Left renal cortex interstitium (tissue), 4 donors: ENCODE data around the gene TMEM60. TPM values are rescaled to one million over a fixed set of nuclear protein-coding genes. Genes with fewer than 3 reads are reported as not detected.
"Not testable (repeated sequence)": the region's sequence is repeated elsewhere in the genome, so short reads cannot be mapped to it uniquely, and the experiment has no call there.

Experiments used
- DNase-seq, 4 donors: peaks; one replicate each; pipeline ENCODE4 v3.0.0-alpha.2; 2013; ENCODE audit warnings: low read depth in 4 of 4, low spot score in 2 of 4, missing footprints in 1 of 4
- polyA plus RNA-seq, 4 donors: library from polyadenylated mRNA; unstranded; fragments of 120-200 nt; gene quantifications; one replicate each; pipeline ENCODE4 v1.2.1, GENCODE V29; 2013; ENCODE audit not compliant: insufficient read length in 4 of 4

TMEM60 gene, protein sequence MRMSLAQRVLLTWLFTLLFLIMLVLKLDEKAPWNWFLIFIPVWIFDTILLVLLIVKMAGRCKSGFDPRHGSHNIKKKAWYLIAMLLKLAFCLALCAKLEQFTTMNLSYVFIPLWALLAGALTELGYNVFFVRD
- 10 to 100 TPM; 24.8 to 31.3 (median 28.1) TPM for polyA plus RNA-seq

DNA sequence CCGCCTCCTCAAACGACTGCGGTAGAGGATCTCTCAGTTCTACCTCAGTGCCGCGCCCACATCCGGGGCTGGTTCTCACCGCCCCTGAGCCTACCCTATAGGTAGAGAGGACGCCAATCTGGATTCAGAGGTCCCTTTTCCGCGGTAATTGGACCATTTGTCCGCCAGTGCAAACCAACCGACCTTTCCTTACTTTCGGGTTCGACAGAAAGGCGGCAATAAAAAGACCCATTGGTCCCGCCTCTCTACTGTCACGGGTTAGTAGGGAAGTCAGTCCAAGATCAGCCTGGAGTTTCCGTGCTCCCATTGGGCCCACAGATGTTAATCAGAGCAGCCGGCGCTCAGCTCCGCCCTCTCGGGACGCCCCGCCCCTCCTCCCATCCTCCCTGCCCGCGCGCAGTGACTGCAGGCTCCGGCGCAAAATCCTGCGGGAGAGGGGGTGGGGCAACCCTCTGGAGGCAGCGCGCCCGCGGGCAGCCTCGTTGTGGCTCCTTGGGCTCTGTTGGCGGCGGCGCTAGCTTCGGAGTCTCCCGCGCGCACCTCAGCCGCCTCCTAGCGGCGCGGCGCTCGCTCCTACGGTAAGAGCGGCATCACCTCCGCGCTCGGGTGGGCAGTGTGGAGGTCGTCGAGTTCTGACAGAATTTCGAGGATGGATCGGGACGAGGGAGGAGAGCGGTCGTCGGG lies at the start of gene TMEM60, which contains the start of gene PHTF2:
Gene TMEM60, minus strand, starts transcription at position 41 of the 684 bp plus-strand sequence. CDS start 4,061 bp downstream, outside the sequence.
Gene PHTF2, plus strand, starts transcription at position 380 of the 684 bp plus-strand sequence.
- peak; percentile 95 to 99 (median 98) for DNase-seq

DNA sequence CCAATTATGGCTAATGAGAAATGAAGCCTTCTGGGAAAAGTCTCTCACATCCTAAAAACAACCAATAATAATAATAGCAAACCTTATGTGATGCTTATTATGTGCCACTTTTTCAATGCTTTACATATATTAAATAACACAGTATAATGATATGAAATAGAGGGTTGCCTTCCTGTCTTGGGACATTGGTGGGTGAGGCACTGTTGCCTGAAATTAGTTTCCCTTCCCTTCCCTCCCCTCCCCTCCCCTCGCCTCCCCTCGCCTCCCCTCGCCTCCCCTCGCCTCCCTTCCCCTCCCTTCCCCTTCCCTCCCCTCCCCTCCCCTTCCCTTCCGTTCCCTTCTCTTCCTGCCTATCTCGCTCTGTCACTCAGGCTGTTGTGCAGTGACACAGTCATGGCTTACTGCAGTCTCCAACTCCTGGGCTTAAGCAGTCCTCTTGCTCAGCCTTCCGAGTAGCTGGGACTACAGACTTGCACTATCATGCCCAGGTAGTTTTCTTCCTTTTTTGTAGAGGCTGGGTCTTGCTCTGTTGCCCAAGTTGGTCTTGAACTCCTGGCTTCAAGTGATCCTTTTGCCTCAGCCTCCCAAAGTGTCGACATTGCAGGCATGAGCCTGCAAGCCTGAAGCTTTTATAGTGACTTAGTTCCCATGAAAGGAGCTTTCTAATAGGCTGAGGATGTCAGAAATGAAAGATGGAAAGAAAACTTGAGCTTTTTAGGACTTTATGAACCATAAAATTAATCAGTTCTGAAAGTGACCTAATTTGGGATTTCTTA lies 48.3 kb upstream of the TMEM60 start:
- DNase-seq = no peak

DNA sequence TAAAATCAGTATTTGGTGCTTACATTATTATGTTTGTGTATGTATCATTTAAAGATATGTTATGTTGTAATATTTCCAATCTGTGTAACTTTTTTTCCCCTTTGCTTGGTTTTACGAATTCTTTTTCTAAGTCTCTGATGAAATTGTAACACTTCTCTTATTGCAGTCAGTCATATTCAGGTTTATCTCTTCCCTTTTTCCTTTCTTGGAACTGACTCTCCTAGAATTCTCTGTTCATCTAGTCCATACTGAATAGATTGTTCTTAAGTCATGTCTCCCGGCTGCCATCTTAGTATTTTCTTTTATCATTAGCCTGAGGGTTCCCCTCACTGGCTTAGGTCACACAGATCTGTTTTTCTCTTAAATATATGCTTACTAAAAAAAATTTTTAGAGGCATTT lies 45.0 kb upstream of the TMEM60 start:
- DNase-seq = no peak

DNA sequence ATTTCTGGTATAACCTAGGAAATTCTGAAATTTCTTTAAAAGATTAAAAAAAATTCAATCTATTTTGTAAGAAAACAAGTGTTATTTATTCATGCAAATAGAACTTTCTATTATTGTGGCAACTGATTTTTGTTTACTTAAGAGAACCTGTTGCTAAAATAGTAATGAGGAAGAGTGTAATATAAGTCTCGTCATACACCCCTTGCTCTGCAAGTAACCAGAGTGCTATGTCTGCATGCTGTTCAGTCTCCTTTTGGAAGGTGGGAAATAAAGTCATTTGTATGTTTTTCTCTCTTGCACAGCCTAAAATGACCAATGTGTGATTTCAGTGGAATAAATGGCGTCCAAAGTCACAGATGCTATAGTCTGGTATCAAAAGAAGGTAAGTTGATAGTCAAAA lies 41.7 kb upstream of the TMEM60 start:
- no peak for DNase-seq

DNA sequence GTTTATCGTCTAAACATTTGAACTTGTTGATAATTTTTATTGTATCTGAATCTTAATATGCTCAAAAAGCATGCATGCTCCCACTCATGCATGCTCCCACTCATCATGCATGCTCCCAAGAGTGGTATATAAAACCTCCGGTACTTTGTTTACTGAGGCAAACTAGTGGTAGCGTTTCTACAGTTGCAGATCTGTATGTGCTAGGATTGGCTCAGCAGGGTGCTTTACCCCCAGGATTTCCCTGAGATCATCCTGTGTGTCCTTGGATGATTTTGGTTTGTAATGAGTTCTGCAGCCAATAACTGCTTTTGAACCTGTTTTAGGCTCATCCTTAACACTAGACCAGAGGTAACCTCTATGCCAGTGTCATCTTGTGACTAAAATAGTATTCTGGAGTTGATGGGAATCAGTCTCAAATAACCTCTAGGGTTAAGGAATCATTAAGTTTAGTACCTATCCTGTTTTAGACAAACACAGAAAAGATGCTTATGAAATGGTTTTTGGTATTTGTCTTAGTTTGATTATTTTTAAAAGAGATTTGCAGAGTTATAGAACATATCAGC lies 40.8 kb upstream of the TMEM60 start:
- no peak for DNase-seq

DNA sequence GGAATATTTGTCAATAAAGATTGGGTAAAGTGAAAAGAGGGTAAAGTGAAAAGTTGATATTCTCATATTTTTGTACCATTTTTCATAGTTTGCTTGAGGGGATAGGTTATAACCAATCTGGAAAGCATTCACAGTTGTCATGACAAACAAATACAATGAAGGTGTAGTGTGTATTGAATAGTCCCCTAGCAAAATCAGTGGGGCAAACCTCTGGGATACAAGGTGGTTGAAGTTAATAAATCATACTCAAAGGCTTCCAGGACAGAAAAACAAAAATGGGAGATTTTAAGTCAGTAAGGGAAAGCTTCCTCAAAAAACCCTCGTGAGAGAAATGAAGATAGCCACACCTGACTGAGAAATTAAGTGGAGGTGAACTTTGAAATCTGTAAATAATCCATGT lies 39.7 kb upstream of the TMEM60 start:
- DNase-seq = no peak

DNA sequence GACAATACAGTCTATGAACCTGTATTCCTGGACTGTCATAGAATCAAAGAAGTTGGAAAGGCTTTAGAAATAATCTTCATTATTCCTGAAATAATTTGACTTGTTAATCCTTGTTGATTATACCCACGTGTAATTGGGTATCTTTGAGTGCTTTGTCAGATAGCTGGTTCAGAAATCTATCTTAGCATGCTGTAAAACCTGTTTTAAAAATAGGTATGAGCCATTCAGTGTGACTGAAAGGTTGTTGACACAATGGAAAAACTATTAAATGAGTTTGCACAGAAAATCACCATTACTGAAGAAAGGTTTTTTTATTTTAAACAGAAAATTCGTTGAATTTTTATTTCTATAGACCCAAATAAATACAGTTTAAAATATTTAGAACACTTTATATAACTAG lies 39.0 kb upstream of the TMEM60 start:
- DNase-seq = no peak

DNA sequence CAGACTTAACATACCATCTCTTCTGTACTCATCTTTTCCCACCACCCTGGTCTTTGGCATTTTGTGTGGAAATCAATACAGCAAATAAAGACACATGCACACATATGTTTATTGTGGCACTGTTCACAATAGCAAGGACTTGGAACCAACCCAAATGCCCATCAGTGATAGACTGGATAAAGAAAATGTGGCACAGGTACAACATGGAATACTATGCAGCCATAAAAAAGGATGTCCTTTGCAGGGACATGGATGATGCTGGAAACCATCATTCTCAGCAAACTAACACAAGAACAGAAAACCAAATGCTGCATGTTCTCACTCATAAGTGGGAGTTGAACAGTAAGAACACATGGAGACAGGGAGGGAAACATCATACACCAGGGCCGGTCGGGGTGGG lies 38.2 kb upstream of the TMEM60 start:
- not testable (repeated sequence) for DNase-seq

DNA sequence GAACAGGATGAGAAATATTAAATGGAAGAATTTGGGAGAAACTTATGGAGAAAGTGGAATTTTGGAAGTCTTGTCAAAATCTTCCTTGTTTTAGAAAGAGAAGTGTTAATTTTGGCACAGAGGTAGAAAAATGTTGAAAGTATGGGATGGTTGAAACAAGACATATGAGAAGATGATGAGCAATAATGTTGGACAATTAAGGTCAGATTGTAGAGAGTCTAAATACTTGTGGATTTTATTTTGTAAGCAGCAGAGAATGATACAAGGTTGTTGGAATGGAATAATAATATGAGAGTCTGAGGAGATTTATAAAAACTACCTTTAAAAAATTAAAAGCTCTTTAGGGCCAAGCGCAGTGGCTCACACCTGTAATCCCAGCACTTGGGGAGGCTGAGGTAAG lies 34.9 kb upstream of the TMEM60 start:
- DNase-seq = no peak

DNA sequence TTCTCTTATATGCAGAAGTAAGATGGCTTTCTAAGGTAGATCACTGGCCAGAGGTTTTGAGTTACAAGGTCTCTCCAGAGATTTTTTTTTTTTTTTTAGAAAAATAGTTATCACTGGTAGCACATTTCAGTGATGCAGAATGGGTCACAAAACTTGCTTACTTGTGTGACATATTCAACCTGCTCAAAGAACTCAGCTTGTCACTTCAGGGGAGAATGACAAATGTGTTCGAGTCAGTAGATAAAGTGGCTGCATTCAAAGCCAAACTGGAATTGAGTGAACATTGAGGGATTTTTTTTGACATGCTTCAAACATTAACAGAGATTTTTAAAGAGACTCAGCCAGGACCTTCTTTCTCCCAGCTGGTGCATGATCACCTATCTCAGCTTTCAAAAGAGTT lies 33.7 kb upstream of the TMEM60 start:
- no peak for DNase-seq

DNA sequence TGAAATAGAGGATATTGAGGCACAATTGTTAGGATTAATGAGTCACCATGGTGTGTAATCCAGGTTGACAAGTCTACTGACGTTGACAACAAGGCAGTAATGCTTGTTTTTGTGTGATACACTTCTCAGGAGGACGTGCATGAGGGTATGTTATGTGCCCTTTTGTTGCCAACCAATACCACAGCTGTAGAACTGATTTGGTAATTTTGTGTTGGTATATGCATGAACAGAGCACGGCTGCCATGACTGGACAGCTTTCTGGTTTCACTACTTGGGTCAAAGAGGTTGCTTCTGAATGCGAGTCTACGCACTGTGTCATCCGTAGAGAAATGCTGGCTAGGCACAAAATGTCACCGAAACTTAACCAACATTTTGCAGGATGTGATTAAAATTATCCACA lies 33.2 kb upstream of the TMEM60 start:
- no peak for DNase-seq

DNA sequence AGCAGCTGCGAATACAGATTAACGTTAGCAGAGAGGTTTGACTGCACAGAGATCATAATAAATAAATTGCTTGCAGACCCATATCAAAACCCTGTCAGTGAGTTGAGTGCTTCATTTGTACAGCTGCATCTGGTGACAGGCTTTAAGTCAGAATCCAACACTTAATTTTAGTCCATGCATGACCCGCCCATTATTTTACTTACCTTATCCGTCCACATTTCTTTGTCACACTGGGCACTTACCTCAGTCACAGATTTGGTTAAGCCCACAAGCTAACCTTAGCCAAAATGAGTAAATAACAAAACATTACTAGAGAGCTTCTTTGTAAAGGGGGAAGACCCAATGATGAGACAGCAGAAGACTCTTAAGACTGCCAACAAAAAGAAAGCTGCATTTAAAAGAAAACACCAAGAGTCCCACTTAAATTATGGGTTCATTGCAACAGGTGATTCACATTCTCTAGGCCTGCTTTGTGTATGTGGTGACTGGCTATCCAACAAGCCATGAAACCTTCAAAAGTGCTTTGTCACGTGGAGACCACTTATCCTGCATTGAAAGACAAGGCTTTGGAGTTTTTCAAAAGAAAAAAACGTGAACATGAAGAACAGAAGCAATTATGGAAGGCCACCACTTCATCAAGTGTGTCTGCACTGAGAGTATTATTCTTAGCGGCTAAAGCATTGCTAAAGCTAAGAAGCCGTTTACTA lies 32.6 kb upstream of the TMEM60 start:
- DNase-seq = no peak

DNA sequence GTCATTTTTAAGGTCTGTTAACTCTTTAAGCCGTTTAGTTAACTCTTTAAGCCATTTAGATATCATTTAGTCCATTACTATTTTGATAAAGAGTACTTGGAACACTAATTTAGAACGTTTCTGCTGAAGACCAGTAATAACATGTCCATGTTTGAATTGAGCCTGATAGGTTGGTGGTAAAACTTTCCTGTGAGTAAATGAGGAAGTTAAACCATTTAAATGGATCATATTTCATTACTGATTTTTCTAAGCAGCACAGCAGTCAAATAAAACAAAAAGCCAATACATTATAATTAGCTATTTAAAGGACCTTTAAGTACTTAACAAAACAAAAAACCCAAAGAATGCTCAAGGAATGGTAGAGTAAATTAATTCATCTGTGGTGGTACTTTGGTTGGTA lies 29.8 kb upstream of the TMEM60 start:
- no peak for DNase-seq

DNA sequence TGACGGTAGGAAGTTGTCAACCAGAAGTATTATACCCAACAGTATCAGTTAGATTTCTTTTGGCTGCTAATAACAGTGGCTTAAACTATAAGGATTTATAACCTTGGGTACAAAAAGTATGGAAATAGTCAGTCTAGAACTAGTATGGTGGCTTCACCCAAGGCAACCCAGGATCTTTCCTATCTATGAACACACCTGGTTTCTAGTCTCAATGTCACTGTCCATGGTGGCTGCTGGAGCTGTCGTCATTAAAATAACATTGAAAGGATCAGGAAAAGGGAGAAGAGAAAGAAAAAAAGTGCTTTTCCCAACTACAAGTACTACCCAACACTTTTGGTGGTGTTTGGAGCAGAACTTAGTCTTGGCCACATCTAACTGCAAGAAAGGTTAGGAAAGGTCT lies 28.1 kb upstream of the TMEM60 start:
- no peak for DNase-seq

DNA sequence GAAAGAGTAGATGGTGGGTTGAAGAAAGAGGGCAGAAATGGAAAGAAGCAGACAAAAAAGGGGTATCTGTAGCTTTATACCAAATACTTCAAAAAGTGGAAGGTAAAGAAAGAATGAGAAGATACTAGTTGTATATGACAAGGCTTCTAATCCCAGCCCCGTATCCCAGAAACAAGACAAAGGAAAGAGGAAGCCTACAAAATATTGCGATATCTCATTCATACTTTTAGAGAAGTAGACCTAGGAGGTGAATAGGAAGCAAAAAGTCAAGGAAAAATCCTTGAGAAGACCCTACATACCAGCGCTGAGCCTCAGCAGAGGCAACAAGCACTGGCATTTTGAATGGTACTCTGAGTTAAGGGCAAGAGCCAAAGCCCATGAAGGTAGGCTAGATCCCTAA lies 26.9 kb upstream of the TMEM60 start:
- DNase-seq = no peak

DNA sequence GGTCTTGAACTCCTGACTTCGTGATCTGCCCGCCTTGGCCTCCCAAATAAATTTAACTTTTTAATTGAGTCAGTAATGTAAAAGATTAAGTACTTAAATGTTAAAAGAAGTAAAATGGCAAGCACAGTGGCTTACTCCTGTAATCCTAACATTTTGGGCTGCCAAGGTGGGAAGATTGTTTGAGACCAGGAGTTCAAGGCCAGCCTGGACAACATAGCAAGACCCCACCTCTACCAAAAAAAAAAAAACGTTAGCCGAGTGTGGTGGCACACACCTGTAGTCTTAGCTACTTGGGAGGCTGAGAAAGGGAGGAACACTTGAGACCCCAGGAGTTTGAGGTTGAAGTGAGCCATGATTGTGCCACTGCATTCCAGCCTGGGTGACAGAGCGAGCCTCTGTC lies 26.4 kb upstream of the TMEM60 start:
- no peak for DNase-seq

DNA sequence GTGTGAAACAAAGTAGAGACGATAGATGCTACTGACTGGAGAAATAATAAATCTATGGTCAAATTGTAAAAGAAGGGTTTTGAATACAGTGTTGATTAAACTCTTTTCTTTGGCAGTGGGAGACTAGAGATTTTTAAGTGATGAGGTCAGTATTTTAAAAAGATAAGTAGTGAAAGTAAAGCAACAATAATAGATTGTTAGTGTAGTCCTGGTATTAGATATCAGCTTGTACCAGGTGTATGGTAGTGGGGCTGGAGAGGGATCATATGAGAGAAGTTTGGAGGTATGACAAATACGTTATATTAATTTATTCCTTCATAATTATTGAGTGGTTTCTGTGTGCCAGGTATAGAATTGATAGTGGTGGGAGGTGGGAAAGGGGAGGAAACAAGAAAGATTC lies 25.6 kb upstream of the TMEM60 start:
- DNase-seq = no peak

DNA sequence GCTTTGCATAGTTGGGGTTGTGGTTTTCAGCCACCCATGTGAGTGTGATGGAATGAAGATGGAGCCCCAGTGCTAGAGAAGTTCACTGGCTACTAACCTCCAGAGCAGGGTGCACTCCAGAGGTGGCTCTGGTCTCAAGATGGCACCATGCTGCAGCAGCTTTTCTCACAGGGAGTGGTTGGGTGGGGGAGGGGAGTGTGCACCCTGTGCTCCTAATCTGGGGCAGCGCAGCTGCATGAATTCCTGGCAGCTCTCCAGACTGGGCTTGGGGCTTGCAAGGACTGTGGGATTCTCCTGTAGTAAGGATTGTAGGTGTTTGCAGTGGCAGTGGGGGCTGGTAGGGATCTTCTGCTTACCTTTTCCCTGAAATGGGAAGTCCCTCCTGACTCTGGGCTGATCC lies 24.0 kb upstream of the TMEM60 start:
- DNase-seq = no peak

DNA sequence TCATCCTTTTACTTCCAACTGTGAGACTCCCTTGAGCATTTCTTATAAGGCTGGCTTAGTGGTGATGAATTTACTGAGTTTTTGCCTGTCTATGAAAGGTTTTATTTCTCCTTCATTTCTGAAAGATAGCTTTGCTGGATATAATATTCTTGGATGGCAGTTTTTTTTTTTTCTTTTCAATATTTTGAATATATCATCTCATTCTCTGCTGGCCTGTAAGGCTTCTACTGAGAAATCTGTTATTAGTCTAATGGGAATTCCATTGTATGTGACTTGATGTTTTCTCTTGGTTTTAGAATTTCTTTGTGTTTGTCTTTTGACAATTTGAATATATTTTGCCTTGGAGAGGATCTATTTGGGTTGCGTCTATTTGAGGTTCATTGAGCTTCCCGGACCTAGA lies 22.7 kb upstream of the TMEM60 start:
- DNase-seq = no peak

DNA sequence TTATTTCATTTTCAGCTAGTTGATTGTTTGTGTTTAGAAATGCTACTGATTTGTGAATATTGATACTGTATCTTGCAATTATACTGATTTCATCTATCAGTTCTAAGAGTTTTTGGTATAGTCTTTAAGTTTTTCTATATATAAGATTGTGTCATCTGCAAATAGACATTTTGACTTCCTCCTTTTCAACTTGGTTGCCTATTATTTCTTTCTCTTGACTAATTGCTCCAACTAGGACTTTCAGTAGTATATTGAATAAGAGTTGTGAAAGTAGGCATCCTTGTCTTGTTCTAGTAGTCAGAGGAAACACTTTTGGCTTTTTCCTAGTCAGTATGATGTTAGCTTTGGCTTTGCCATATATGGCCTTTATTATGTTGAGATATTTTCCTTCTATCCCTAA lies 20.8 kb upstream of the TMEM60 start:
- DNase-seq = no peak

DNA sequence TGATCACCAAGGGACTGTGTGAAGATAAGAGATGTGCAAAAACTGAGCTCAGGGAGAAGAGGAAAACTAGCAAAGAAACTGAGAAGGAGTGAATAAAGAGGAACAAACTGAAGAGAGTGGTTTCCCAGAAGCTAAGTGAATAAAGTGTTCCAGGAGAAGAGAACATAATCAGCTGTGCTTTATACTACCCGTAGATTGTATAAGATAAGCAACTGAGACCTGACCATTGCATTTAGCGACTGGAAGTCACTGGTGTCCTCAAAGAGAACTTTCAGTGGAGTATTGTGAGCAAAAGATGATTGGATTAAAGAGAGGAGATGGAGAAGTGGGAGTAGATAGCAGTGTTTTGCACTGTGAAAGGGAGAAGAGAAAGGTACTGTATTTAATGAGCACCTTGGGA lies 14.9 kb upstream of the TMEM60 start:
- DNase-seq = no peak
